ENCODE data around the gene ADAM12.
"Not testable (repeated sequence)": the region's sequence is repeated elsewhere in the genome, so short reads cannot be mapped to it uniquely, and the experiment has no call there.

DNA sequence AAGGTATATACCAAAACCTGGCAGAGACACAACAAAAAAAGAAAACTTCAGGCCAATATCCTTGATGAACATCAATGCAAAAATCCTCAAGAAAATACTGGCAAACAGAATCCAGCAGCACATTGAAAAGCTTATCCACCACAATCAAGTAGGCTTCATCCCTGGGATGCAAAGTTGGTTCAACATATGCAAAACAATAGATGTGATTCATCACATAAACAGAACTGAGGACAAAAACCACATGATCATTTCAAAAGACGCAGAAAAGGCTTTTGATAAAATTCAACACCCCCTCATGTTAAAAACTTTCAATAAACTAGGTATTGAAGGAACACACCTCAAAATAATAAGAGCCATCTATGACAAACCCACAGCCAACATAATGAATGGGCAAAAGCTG lies 141.9 kb downstream of the ADAM12 start:
- TF ChIP-seq EZH2 (IDR thresholded peaks at IDR 0.05; ENCODE audit: low read depth) = not testable (repeated sequence)
- TF ChIP-seq, protein P1, sequence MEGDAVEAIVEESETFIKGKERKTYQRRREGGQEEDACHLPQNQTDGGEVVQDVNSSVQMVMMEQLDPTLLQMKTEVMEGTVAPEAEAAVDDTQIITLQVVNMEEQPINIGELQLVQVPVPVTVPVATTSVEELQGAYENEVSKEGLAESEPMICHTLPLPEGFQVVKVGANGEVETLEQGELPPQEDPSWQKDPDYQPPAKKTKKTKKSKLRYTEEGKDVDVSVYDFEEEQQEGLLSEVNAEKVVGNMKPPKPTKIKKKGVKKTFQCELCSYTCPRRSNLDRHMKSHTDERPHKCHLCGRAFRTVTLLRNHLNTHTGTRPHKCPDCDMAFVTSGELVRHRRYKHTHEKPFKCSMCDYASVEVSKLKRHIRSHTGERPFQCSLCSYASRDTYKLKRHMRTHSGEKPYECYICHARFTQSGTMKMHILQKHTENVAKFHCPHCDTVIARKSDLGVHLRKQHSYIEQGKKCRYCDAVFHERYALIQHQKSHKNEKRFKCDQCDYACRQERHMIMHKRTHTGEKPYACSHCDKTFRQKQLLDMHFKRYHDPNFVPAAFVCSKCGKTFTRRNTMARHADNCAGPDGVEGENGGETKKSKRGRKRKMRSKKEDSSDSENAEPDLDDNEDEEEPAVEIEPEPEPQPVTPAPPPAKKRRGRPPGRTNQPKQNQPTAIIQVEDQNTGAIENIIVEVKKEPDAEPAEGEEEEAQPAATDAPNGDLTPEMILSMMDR (conservative IDR thresholded peaks at IDR 0.05) = not testable (repeated sequence)
